COLO829 (cell line): Measurements from ENCODE around the gene RIBC1.
A peak's percentile ranks its signal among the peaks of the same experiment; 100 is the strongest.
"Not testable (repeated sequence)": the region's sequence is repeated elsewhere in the genome, so short reads cannot be mapped to it uniquely, and the experiment has no call there.

ENCODE experiments used
- DNase-seq: peaks from one replicate; pipeline ENCODE4 v3.0.0; 2012; ENCODE audit warnings: low spot score

RIBC1 gene

DNA sequence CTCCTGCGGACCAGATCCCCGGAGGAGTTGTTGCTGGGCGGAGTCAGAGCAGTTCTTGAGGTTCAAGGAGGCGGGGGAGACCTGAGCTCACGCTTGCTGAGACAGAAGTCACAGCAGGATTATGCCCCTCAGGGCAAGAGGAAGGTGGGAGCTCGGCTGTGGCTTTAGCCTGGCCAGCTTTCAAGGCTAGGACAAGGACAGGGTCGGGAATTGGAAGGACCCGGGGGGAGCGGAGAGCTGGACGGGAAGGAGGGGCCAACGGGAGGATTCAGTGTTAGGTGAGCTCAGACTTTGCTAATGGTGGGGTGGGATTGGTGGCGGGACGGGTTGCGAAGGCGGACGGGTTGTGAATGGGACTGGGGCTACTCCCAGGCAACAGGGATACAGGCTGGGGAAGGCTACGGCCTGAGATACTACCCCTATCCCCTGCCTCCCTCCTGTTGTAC is at the start of gene RIBC1:
RIBC1 (plus strand) TSS at position 13 of the 446 bp plus-strand sequence. CDS start 3,404 bp downstream, outside the sequence.
- no peak for DNase-seq

- DNase-seq: no peak
These were observed 49.4 kb upstream of the RIBC1 start for GRCh38 chrX:53373307-53373706.

GRCh38 chrX:53374222-53374820 is 48.4 kb upstream of the RIBC1 start:
- DNase-seq: no peak

GRCh38 chrX:53374923-53375322 is 47.8 kb upstream of the RIBC1 start:
- no peak for DNase-seq

- DNase-seq: no peak
These were observed 45.8 kb upstream of the RIBC1 start for GRCh38 chrX:53376888-53377287.

- DNase-seq: no peak
These were observed 45.2 kb upstream of the RIBC1 start for GRCh38 chrX:53377464-53377863.

GRCh38 chrX:53379008-53379710 is 43.5 kb upstream of the RIBC1 start:
- no peak for DNase-seq

- no peak for DNase-seq
These were observed 42.9 kb upstream of the RIBC1 start for GRCh38 chrX:53379747-53380146.

DNA sequence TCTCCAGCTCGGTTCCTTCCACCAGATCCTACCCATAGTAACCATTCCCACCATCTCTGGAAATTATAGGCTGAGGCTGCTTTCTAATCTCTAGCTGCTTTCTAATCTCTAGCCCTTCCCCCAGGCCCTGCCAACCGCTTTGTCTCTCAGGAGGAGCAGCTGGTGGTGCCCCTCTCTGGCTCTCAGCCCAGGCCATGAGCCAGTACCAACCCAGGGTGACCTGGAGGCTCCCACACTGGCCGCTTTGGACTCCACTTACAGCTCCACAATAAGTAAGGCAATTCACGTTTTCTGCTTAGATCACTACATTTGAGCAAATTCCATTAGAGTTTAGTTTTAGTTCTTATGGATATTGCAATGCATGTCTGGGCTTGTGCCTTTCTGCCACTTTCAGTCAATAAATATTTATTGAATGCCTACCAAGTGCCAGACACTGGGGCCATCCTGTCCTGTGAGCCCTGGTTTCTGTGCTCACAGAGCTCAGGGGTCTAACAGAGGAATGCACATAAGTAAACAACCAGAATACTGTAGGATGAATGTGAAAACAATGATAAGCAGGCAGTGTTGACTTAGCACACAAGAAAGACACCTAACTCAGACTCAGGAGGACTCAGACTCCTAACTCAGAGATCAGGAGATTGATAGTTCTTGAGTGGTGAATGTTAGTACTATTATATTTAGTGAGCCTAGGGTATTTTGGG is 39.1 kb upstream of the RIBC1 start:
- DNase-seq: no peak

DNA sequence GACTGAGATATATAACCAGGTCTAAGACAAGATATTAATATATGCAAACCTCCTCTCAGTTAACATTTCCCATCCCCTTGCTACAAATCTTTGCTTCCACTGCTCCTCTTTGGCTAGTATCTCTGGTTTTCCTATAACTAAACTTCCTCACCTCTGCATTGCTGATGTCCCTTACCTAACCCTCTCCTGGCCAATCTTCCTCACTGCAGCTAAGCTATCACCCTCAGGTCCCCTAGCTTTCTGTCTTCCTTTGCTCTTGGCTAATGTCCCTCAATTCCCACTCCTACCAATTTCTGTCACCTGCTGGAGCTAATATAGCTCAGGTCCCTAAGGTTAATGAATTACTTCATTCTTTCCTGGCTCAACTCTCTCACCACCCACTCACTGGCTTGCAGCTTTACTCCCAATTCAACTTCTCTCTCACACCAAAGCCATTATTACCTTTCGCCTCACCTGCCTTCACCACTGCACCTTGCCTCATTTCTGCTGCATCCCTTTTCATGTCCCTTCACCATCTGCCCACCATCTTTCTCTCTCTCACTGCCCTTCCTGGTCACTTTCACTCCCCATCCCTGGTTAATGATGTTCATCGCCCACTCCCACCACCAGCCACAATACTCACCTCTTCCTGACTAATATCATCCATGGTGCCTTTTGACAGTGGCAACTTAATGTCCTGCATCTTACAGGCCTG is 26.9 kb upstream of the RIBC1 start:
- no peak for DNase-seq

- DNase-seq: no peak
These were observed 24.5 kb upstream of the RIBC1 start for GRCh38 chrX:53398216-53398615.

DNA sequence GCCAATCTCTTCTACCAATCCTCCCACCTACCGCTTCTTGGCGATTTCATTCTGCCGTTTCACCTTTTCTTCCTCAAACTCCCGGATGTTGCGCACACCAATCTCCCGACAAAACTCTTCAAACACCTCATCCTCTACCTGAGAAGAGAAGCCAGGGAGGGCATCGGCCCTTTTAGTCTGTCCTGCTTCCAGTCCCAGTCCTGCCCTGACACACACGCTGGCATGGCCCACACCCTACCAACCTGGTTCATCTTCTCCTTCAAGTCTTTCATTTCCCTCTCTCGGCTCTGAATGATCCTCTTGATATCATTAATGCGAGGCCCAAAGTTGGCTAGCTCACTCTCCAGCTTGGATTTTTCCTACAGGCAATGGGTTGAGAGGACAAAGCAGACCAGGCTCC is 19.1 kb upstream of the RIBC1 start:
- DNase-seq: no peak

- DNase-seq: no peak
These were observed 10.2 kb upstream of the RIBC1 start for GRCh38 chrX:53412446-53412845.

DNA sequence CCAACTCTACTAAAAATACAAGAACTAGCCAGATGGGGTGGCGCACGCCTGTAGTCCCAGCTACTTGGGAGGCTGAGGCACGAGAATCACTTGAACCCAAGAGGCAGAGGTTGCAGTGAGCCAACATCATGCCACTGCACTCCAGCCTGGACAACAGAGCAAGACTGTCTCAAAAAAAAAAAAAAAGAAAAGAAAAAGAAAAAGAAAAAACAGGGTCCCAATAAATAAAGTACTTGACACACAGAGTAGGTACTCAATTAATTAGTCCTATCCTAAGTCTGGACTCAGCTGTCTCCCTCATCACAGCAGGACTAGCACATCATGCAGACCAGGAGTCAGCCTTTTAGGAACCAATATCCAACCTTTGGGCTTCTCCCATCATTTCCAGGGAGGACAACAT is 2.3 kb upstream of the RIBC1 start:
- not testable (repeated sequence) for DNase-seq

DNA sequence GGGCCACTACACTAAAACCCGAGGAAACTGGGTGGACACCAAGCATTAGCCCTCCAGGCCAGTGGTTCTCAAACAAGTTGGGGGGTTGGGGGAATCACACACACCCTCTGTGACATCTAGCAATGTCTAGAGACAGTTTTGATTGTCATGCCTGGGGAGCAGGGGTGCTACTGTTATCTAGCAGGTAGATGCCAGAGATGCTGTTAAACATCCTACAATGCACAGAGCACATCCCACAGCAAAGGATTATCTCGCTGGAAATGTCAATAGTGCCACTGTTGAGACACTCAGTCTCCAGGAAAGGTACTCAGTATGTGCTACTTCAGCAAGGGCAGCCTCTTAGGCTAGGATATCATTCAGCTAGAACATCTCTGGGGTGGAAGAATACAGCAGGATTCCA is 1.5 kb upstream of the RIBC1 start:
- DNase-seq: no peak

GRCh38 chrX:53421772-53422085 is 944 bp upstream of the RIBC1 start:
- no peak for DNase-seq

DNA sequence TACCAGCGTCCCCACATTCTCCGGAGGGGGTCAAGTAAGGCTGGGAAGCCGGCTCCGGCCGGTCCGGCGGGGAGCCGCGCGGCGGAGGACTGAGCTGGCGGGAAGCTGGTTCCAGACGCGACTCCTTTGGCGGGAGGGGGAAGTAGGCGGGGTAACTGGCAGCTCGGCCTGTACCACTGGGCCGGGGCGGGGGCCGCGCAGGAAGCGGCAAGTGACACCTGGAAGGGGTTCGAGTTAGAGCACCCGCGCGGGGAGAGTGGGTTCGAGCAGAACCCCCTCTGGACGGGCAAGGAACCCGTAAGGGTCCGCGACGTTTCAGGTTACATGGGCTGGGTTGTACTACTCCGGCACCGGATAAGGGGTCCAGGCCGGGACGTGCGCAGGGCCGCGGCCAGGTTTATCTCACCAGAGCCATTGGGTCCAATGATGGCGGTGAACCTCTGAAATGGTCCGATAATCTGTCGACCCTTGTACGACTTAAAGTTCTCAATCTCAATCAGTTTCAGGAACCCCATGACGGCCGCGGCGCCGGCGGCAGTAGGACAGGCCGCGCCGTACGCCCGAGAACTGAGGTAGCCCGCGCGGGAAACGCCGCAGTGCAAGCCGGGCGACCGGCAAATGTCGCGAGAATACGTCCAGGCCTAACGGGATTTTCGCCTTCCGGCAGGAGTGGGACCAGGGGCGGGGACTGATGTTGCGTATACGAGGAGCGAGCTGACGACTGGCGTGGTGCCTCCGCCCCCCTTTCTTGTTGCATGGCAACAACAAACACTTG is 400 bp upstream of the RIBC1 start, which contains the start of gene SMC1A:
SMC1A (minus strand) TSS at position 569 of the 775 bp plus-strand sequence; CDS start at position 515, 54 bp downstream.
- peak; percentile 97 for DNase-seq

DNA sequence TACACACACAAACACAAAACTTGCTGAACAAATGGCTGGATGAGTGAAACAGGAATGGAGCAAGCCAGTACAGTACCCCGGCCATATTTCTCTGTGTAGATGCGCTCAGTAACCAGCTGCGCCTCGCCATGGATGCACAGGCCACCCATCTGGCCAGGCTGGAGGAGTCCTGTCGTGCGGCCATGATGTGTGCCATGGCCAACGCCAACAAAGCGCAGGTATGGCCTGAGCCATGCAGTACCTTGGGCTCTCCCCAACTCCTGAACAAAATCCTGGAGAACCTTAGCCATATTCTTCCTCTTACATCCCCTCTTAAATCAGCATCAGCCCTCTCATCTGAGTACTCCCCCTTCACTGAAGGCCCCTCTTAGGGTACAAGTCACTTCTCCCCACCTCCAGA is 7.1 kb downstream of the RIBC1 start:
- DNase-seq: no peak

DNA sequence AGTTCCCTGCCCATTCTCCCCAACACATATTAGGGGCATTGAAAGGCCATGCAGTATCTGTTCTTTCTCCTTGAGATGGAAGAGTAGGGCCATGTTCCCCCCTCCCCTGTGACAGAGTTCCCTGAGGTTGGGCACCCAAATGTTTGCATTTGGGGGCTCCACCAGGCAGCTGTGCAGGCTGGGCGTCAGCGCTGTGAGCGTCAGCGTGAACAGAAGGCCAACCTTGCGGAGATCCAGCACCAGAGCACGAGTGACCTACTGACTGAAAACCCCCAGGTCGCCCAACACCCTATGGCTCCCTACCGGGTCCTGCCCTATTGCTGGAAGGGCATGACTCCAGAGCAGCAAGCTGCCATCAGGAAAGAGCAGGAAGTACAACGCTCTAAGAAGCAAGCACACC is 7.6 kb downstream of the RIBC1 start:
- DNase-seq: no peak

DNA sequence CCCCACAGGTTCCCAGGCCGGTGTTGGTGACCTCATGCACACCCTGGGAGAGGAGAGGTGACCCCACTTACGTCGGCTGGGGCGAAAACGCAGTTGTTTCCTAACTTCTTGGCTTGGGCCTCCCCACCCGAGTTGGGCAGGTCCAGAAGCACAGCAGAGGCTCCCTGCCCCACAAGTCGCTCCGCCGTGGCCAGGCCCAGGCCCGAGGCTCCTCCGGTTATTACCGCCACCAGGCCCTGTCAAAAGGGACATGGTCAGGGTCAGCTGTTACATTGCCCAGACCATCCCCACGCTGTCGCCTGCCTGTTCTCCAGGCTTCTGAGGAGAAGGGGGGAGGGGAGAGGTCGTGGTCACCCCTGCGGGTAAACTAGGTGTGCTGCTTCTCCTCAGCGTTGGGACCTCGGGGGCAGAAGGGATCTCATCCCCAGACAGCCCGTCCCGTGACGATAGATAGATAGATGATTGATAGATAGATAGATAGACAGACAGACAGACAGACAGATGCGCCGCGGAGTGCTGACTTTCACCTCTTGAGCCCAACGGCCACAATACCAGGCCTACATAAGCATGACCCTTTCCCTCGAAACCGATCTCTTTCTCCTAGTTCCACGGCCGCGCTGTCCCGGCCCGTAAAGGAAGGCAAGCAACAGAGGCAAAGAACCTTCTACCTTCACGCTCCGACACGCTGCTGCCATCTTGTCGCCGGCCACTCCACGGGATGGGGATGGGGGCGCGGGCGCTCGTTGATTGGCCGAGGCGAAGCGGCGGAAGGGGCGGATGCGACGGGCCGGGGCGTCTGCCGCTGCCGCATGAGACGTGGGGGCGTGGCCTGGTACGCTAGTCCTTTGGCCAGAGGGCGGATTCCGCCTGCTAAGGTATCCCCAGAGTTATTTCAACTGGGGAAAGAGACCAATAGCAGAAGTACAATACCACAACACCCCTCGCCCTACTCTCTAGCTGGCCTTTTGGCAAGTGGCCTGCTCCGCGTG is 11.3 kb downstream of the RIBC1 start, which contains the start of gene HSD17B10:
HSD17B10 (minus strand) TSS at position 720 of the 989 bp plus-strand sequence; CDS start at position 695, 25 bp downstream.
- DNase-seq: peak; percentile 79
